Parathyroid adenoma (tissue), 2 donors: ENCODE measurements around the gene EPAS1.

Experiments used
- H2AFZ ChIP-seq: fragments of 300-600 bp; sonication (generic); one replicate; pipeline ENCODE4 v1.7.0; 2017; ENCODE audit warnings: antibody characterized with exemption, mild to moderate bottlenecking
- H3K27ac ChIP-seq: fragments of 300-600 bp; sonication (generic); one replicate; pipeline ENCODE4 v1.7.0; 2017
- H3K27me3 ChIP-seq: fragments of 300-600 bp; sonication (generic); one replicate; pipeline ENCODE4 v1.7.0; 2017; ENCODE audit warnings: low read length; ENCODE audit not compliant: control insufficient read depth, insufficient read depth
- H3K36me3 ChIP-seq: fragments of 300-600 bp; sonication (generic); one replicate; pipeline ENCODE4 v1.7.0; 2017; ENCODE audit warnings: low read length; ENCODE audit not compliant: control insufficient read depth, insufficient read depth
- H3K4me1 ChIP-seq: fragments of 300-600 bp; sonication (generic); one replicate; pipeline ENCODE4 v1.7.0; 2017; ENCODE audit warnings: control low read depth
- H3K4me2 ChIP-seq: fragments of 300-600 bp; sonication (generic); one replicate; pipeline ENCODE4 v1.7.0; 2017; ENCODE audit warnings: low read length
- H3K4me3 ChIP-seq: fragments of 300-600 bp; sonication (generic); one replicate; pipeline ENCODE4 v1.7.0; 2017; ENCODE audit warnings: low read depth, low read length
- H3K79me2 ChIP-seq: fragments of 300-600 bp; sonication (generic); one replicate; pipeline ENCODE4 v1.7.0; 2017; ENCODE audit warnings: control low read depth
- H3K9ac ChIP-seq: fragments of 300-600 bp; sonication (generic); one replicate; pipeline ENCODE4 v1.7.0; 2017; ENCODE audit warnings: mild to moderate bottlenecking
- H3K9me3 ChIP-seq: fragments of 300-600 bp; sonication (generic); one replicate; pipeline ENCODE4 v1.7.0; 2017; ENCODE audit warnings: low read length; ENCODE audit not compliant: control insufficient read depth
- CTCF ChIP-seq: fragments of 300-600 bp; sonication (generic); IDR thresholded peaks from one replicate; pipeline ENCODE4 v1.7.0; 2017; ENCODE audit warnings: antibody characterized with exemption, mild to moderate bottlenecking
- donor health status: primary hyperparathyroidism.

Gene EPAS1

DNA sequence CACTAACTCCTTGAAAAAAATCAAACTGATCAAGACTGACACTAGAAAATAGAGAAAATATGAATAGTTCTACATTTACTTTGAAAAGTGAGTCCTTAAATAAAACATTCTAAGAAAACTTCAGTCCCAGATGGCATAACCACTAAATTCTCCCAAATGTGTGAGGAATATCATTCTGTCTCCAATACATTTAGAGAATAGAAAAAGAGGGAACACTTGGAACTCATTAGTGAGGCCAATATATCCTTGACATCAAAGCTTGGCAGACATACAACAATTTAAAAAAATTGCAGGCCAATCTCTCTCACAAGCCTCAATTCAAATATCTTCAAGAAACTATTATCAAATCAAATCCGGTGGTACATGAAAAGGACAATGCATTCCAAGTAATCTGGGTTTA is 102.8 kb downstream of the EPAS1 start:
- Histone ChIP-seq H3K9me3 (no peaks in the 10 kb centered on the region), H3K27ac (no peak overlapping the region), H2AFZ (no peak overlapping the region), H3K36me3 (no peaks in the 10 kb centered on the region), H3K79me2 (no peaks in the 10 kb centered on the region), H3K4me1 (no peaks in the 10 kb centered on the region), H3K27me3 (no peaks in the 10 kb centered on the region), H3K4me2 (no peak overlapping the region), H3K4me3 (no peak overlapping the region), H3K9ac (no peak overlapping the region)
- TF ChIP-seq CTCF: no peak

- Histone ChIP-seq H3K9me3 (no peaks in the 10 kb centered on the region), H3K27me3 (no peaks in the 10 kb centered on the region), H3K4me3 (no peak overlapping the region), H3K36me3 (no peaks in the 10 kb centered on the region), H3K79me2 (no peaks in the 10 kb centered on the region), H3K4me2 (no peak overlapping the region), H3K4me1 (no peaks in the 10 kb centered on the region), H2AFZ (no peak overlapping the region), H3K27ac (no peak overlapping the region), H3K9ac (no peak overlapping the region)
- no peak for TF ChIP-seq CTCF
Observed at GRCh38 chr2:46402874-46403273, 105.7 kb downstream of the EPAS1 start.

GRCh38 chr2:46404181-46404759 is 107.1 kb downstream of the EPAS1 start:
- no peak for TF ChIP-seq CTCF
- Histone ChIP-seq H3K4me1 (no peaks in the 10 kb centered on the region), H3K9ac (no peak overlapping the region), H3K9me3 (no peaks in the 10 kb centered on the region), H3K4me3 (no peak overlapping the region), H2AFZ (no peak overlapping the region), H3K27me3 (no peaks in the 10 kb centered on the region), H3K27ac (no peak overlapping the region), H3K36me3 (no peaks in the 10 kb centered on the region), H3K79me2 (no peaks in the 10 kb centered on the region), H3K4me2 (no peak overlapping the region)

DNA sequence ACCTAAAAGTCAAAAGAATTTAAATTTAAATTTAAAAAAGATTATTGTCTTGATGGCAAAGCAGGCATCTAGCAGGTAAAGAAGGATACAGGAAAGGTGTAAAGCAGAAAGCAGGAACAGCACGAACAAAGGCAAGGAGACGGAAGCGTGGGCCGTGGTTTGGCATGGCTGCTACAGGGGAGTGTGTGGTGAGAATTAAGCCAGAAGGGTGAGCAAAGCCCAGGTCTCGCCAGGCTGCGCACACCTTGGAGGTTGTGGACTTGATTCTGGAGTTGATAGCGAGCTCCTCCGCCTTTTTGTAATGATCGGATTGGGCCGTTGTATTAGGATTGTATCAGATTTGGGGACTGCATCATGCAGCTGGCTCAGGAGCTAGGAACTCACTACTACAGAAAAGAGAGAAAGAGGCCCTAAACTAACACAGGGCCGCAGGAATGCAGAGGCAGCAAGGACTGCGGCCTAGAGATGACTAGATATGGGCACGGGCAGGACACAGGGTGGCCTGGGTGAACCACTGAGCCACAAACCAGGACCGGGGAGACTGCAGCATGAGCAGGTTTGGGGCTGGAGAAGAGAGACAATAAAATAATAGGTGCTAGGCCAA is 110.7 kb downstream of the EPAS1 start:
- Histone ChIP-seq H3K4me3 (no peak overlapping the region), H3K36me3 (no peaks in the 10 kb centered on the region), H3K4me2 (no peak overlapping the region), H3K9ac (no peak overlapping the region), H2AFZ (no peak overlapping the region), H3K27ac (no peak overlapping the region), H3K4me1 (no peaks in the 10 kb centered on the region), H3K9me3 (no peaks in the 10 kb centered on the region), H3K79me2 (no peaks in the 10 kb centered on the region), H3K27me3 (no peaks in the 10 kb centered on the region)
- no peak for TF ChIP-seq CTCF

DNA sequence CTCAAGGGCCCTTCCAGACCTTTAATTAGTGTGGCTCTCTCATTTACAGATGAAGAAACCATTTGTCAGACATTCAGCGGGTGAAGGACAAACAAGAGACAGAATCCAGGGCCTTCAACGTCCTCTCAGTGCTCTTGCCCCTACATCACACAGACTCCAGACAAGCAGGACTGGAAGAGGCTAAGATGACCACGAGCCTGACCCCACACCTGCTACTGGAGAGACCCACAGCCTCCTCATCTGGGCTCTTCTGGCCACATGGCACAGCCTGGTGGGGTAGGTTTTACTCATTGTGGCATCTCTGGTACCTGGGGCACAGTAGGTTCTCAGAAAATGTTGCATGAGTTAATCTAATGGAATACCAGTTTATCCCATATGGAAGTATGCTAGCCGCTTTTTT is 112.5 kb downstream of the EPAS1 start:
- Histone ChIP-seq H3K9ac (no peak overlapping the region), H3K4me3 (no peak overlapping the region), H3K79me2 (no peaks in the 10 kb centered on the region), H3K27ac (no peak overlapping the region), H3K36me3 (no peaks in the 10 kb centered on the region), H3K27me3 (no peaks in the 10 kb centered on the region), H3K4me1 (no peaks in the 10 kb centered on the region), H2AFZ (no peak overlapping the region), H3K4me2 (no peak overlapping the region), H3K9me3 (no peaks in the 10 kb centered on the region)
- TF ChIP-seq CTCF: no peak
